ENCODE data around the gene ALG9. TPM values are rescaled to one million over a fixed set of nuclear protein-coding genes. Genes with fewer than 3 reads are reported as not detected.

ALG9 gene
- total and polyA plus RNA-seq, 10 of the 15 experiments (the other 5 are each of a cell fraction or from before 2014, with no cell fraction given), result 10.8 to 41.6 (median 25.5) TPM

DNA sequence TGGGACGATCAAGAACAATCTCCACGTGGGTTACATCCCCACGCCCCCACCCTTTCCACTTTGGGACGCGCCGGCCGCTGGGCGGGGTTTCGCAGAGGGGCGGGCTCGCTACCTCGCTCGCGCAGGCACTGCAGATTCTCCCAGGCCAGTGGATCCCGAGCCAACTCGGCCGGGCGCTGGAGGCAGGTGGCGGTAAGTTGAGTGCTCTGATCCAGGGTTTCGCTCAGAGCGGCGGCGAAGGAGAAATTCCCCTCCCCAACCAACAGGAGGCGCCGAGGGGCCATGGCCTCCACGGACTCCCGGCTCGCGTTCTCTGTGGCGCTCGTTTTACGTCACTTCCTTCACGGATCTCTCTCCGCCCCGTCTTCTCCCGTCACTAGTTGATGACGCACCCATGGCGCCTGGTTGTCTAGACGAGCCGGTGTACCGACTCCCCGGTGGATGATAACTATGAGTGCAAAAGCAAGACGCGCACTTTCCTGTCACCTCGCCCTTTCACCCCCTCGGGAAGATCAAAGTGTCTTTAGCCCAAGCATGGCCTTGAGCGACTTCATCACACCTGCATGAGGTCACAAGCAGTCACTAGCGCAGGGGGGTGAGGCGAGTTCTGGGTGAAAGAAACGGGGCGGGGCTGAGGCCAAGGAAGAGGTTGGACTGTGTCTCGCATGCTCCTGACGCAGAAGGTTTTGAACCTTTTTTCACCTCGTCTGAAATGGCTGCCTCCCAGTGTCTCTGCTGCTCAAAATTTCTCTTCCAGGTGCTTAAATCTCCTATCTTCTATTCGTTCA lies 7.7 kb upstream of the ALG9 start, which contains the start of the genes CFAP68 and FDXACB1 (continued):
- TF ChIP-seq CBX5 (IDR thresholded peaks at IDR 0.05; ENCODE audit: low read depth) (no peak; the same call in 1 of the 2 replicates), MEF2B (IDR thresholded peaks at IDR 0.05; ENCODE audit: partially characterized antibody, poor library complexity, severe bottlenecking) (no peak), ZZZ3 (IDR thresholded peaks at IDR 0.05; ENCODE audit: control insufficient read depth, insufficient read length, low read depth) (no peak), CBFB (IDR thresholded peaks at IDR 0.05; ENCODE audit: low read depth) (no peak; the same call in none of the 2 replicates), GATAD2B (conservative IDR thresholded peaks at IDR 0.05; ENCODE audit: low read depth) (no peak), YBX1 (IDR thresholded peaks at IDR 0.05) (no peak), SIN3A (IDR thresholded peaks at IDR 0.05; ENCODE audit: low read depth, low read length) (no peak; the same call in 1 of the 2 replicates), BHLHE40 (IDR thresholded peaks at IDR 0.05; ENCODE audit: borderline replicate concordance in 1 of 2, low read depth in 2 of 2, low read length in 1 of 2) (peak; percentile 48 to 54; a peak in 3 of 4 replicates), CREB1 (IDR thresholded peaks at IDR 0.05; ENCODE audit: low read depth) (peak; percentile 99), BRCA1 (IDR thresholded peaks at IDR 0.05; ENCODE audit: low read depth, low read length) (0 out of 2 replicates have a peak, but pooled peaks have one; percentile 38), RUNX3 (IDR thresholded peaks at IDR 0.05; ENCODE audit: low read length) (no peak; the same call in 1 of the 2 replicates), ETV6 (conservative IDR thresholded peaks at IDR 0.05 in 1 of 2, IDR thresholded peaks at IDR 0.05 in 1 of 2; ENCODE audit: borderline replicate concordance in 1 of 2, low read depth in 1 of 2) (no peak), NFYA (IDR thresholded peaks at IDR 0.05; ENCODE audit: borderline replicate concordance, low read depth, low read length) (no peak), STAT3 (IDR thresholded peaks at IDR 0.05; ENCODE audit: low read depth, low read length) (0 out of 2 replicates have a peak, but pooled peaks have one; percentile 72), SMAD1 (IDR thresholded peaks at IDR 0.05; ENCODE audit: low read depth, partially characterized antibody) (peak; percentile 26), TCF7 (IDR thresholded peaks at IDR 0.05; ENCODE audit: borderline replicate concordance) (no peak)
- TF ChIP-seq, protein P1, sequence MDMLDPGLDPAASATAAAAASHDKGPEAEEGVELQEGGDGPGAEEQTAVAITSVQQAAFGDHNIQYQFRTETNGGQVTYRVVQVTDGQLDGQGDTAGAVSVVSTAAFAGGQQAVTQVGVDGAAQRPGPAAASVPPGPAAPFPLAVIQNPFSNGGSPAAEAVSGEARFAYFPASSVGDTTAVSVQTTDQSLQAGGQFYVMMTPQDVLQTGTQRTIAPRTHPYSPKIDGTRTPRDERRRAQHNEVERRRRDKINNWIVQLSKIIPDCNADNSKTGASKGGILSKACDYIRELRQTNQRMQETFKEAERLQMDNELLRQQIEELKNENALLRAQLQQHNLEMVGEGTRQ (IDR thresholded peaks at IDR 0.05; ENCODE audit: borderline replicate concordance, low read depth, low read length), result no peak; the same call in 1 of the 2 replicates
- TF ChIP-seq, protein P2, sequence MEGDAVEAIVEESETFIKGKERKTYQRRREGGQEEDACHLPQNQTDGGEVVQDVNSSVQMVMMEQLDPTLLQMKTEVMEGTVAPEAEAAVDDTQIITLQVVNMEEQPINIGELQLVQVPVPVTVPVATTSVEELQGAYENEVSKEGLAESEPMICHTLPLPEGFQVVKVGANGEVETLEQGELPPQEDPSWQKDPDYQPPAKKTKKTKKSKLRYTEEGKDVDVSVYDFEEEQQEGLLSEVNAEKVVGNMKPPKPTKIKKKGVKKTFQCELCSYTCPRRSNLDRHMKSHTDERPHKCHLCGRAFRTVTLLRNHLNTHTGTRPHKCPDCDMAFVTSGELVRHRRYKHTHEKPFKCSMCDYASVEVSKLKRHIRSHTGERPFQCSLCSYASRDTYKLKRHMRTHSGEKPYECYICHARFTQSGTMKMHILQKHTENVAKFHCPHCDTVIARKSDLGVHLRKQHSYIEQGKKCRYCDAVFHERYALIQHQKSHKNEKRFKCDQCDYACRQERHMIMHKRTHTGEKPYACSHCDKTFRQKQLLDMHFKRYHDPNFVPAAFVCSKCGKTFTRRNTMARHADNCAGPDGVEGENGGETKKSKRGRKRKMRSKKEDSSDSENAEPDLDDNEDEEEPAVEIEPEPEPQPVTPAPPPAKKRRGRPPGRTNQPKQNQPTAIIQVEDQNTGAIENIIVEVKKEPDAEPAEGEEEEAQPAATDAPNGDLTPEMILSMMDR (IDR thresholded peaks at IDR 0.05 in 2 of 3, conservative IDR thresholded peaks at IDR 0.05 in 1 of 3; ENCODE audit: control insufficient read depth in 2 of 3, extremely low read depth in 1 of 3, insufficient read depth in 1 of 3, low read depth in 3 of 3, low read length in 3 of 3), result peak; percentile 96 to 97 (median 97); a peak in 5 of 6 replicates
- TF ChIP-seq, protein P3, sequence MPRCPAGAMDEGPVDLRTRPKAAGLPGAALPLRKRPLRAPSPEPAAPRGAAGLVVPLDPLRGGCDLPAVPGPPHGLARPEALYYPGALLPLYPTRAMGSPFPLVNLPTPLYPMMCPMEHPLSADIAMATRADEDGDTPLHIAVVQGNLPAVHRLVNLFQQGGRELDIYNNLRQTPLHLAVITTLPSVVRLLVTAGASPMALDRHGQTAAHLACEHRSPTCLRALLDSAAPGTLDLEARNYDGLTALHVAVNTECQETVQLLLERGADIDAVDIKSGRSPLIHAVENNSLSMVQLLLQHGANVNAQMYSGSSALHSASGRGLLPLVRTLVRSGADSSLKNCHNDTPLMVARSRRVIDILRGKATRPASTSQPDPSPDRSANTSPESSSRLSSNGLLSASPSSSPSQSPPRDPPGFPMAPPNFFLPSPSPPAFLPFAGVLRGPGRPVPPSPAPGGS (IDR thresholded peaks at IDR 0.05; ENCODE audit: borderline replicate concordance, insufficient read depth, low read depth, low read length, poor library complexity, severe bottlenecking), result no peak
- TF ChIP-seq, protein P4, sequence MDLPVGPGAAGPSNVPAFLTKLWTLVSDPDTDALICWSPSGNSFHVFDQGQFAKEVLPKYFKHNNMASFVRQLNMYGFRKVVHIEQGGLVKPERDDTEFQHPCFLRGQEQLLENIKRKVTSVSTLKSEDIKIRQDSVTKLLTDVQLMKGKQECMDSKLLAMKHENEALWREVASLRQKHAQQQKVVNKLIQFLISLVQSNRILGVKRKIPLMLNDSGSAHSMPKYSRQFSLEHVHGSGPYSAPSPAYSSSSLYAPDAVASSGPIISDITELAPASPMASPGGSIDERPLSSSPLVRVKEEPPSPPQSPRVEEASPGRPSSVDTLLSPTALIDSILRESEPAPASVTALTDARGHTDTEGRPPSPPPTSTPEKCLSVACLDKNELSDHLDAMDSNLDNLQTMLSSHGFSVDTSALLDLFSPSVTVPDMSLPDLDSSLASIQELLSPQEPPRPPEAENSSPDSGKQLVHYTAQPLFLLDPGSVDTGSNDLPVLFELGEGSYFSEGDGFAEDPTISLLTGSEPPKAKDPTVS (IDR thresholded peaks at IDR 0.05; ENCODE audit: low read depth, low read length), result no peak

Measured in GM12878 (cell line).